Esophagus squamous epithelium (tissue), 4 donors: ENCODE data around the gene SPTBN4.
"Not testable (repeated sequence)": the region's sequence is repeated elsewhere in the genome, so short reads cannot be mapped to it uniquely, and the experiment has no call there.

Source experiments
- POLR2A ChIP-seq, 4 donors: fragments of 450-650 bp; IDR thresholded peaks; one replicate each; pipeline ENCODE4 v1.6.1; 2017; ENCODE audit warnings: antibody characterized with exemption in 4 of 4, mild to moderate bottlenecking in 4 of 4, moderate library complexity in 3 of 4
- TF ChIP-seq, protein P1 (sequence below), 6 experiments: fragments of 450-650 bp in 4 of 6; fragments of 200-600 bp in 2 of 6; sonication (generic) in 2 of 6; IDR thresholded peaks; one replicate each; pipeline ENCODE4 v1.5.1; 2016 to 2019; ENCODE audit warnings: antibody characterized with exemption in 6 of 6, mild to moderate bottlenecking in 4 of 6, moderate library complexity in 4 of 6

DNA sequence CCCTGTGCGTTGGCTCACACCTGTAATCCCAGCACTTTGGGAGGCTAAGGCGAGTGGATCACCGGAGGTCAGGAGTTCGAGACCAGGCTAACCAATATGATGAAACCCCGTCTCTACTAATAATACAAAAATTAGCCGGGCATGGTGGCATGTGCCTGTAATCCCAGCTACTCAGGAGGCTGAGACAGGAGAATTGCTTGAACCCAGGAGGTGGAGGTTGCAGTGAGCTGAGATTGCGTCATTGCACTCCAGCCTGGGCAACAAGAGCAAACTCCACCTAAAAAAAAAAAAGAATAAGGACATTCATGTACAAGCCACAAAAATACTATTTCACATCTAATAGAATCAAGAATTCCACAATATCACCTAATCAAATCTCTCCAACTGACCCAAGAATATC is 38.6 kb upstream of the SPTBN4 start:
- TF ChIP-seq, protein P1, sequence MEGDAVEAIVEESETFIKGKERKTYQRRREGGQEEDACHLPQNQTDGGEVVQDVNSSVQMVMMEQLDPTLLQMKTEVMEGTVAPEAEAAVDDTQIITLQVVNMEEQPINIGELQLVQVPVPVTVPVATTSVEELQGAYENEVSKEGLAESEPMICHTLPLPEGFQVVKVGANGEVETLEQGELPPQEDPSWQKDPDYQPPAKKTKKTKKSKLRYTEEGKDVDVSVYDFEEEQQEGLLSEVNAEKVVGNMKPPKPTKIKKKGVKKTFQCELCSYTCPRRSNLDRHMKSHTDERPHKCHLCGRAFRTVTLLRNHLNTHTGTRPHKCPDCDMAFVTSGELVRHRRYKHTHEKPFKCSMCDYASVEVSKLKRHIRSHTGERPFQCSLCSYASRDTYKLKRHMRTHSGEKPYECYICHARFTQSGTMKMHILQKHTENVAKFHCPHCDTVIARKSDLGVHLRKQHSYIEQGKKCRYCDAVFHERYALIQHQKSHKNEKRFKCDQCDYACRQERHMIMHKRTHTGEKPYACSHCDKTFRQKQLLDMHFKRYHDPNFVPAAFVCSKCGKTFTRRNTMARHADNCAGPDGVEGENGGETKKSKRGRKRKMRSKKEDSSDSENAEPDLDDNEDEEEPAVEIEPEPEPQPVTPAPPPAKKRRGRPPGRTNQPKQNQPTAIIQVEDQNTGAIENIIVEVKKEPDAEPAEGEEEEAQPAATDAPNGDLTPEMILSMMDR (IDR thresholded peaks at IDR 0.05) = not testable (repeated sequence)
- TF ChIP-seq POLR2A (IDR thresholded peaks at IDR 0.05) = not testable (repeated sequence)
